ENCODE measurements around the gene PPEF1. TPM values are rescaled to one million over a fixed set of nuclear protein-coding genes. Genes with fewer than 3 reads are reported as not detected.

PPEF1 gene
- total and polyA plus RNA-seq, 2 of the 4 experiments (the other 2 are of a cell fraction): not detected

GRCh38 chrX:18674417-18674787 is 33.0 kb upstream of the PPEF1 start:
- Histone ChIP-seq H2BK15ac (ENCODE audit: low read depth, low read length) (no peak overlapping the region), H4K91ac (ENCODE audit: insufficient read depth, low read depth, low read length) (no peak overlapping the region), H4K8ac (ENCODE audit: low read depth in 2 of 2, low read length in 2 of 2) (no peak overlapping the region), H4K5ac (ENCODE audit: low read depth, low read length) (no peak overlapping the region), H2BK5ac (ENCODE audit: low read depth, low read length, poor library complexity, severe bottlenecking) (no peak overlapping the region), H3K4me2 (ENCODE audit: low read depth, low read length) (peak overlapping the region; percentile 56), H3K27ac (ENCODE audit: insufficient read depth, low read length) (no peak overlapping the region), H3K27me3 (ENCODE audit: control insufficient read depth, insufficient read depth, low read length) (no peaks in the 10 kb centered on the region), H3K4me1 (ENCODE audit: control insufficient read depth, insufficient read depth, low read length) (no peaks in the 10 kb centered on the region), H3K14ac (replicated peaks; ENCODE audit: low read depth, low read length) (no peak overlapping the region), H3K18ac (ENCODE audit: low read depth, low read length) (no peak overlapping the region), H3K9ac (ENCODE audit: low read depth, low read length) (no peak overlapping the region), H3K4me3 (ENCODE audit: insufficient read depth, low read depth, low read length) (peak overlapping the region; percentile 45), H3K4ac (ENCODE audit: low read depth, low read length) (no peak overlapping the region), H3K56ac (ENCODE audit: extremely low read depth, insufficient read depth, low read length) (no peak overlapping the region), H2AK5ac (ENCODE audit: low read depth, low read length) (no peak overlapping the region), H2BK20ac (ENCODE audit: low read depth, low read length) (no peak overlapping the region), H3K23ac (ENCODE audit: low read depth, low read length) (no peak overlapping the region), H3K36me3 (ENCODE audit: control insufficient read depth, insufficient read depth, low read length) (no peaks in the 10 kb centered on the region), H3K9me3 (ENCODE audit: control insufficient read depth, insufficient read depth, low read length) (no peaks in the 10 kb centered on the region), H2AK9ac (replicated peaks; ENCODE audit: low read depth, low read length, poor library complexity) (no peak overlapping the region), H3K79me1 (ENCODE audit: low read depth in 1 of 2, low read length in 2 of 2) (no peaks in the 10 kb centered on the region), H4K20me1 (ENCODE audit: insufficient read depth, low read length) (no peaks in the 10 kb centered on the region), H3K9me1 (ENCODE audit: insufficient read depth, low read length) (no peaks in the 10 kb centered on the region), H2AFZ (replicated peaks; ENCODE audit: low read length, poor library complexity) (peak overlapping the region; percentile 88), H2BK120ac (ENCODE audit: low read depth, low read length) (no peak overlapping the region)
- no CpG with 5 or more reads among the region's 19 CpGs for WGBS, 2 experiments (ENCODE audit: extremely low coverage in 2 of 2, insufficient read length in 1 of 2)
- DNase-seq: no peak
- ChIA-PET POLR2A (ENCODE audit: unreplicated experiment) (no interaction called here), CTCF (no interaction called here)
- dilution Hi-C loops (cut with HindIII; ENCODE audit: low sequenced_read_pairs, unreplicated experiment): no loop called here
- BruUV-seq (replicated peaks): no TSS peak
- in situ Hi-C loops (cut with MboI; ENCODE audit: low sequenced_read_pairs): no loop called here
- intact Hi-C loops (cut with micrococcal nuclease): loop anchor here (2.0 kb wide), 1 partner anchor 250 kb away; the partner anchor contains the start of gene CDKL5
- ATAC-seq (ENCODE audit: low read depth): peak; percentile 40
- TF ChIP-seq, protein P1, sequence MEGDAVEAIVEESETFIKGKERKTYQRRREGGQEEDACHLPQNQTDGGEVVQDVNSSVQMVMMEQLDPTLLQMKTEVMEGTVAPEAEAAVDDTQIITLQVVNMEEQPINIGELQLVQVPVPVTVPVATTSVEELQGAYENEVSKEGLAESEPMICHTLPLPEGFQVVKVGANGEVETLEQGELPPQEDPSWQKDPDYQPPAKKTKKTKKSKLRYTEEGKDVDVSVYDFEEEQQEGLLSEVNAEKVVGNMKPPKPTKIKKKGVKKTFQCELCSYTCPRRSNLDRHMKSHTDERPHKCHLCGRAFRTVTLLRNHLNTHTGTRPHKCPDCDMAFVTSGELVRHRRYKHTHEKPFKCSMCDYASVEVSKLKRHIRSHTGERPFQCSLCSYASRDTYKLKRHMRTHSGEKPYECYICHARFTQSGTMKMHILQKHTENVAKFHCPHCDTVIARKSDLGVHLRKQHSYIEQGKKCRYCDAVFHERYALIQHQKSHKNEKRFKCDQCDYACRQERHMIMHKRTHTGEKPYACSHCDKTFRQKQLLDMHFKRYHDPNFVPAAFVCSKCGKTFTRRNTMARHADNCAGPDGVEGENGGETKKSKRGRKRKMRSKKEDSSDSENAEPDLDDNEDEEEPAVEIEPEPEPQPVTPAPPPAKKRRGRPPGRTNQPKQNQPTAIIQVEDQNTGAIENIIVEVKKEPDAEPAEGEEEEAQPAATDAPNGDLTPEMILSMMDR (conservative IDR thresholded peaks at IDR 0.05; ENCODE audit: low read depth, low read length): no peak
- no peak for TF ChIP-seq MAZ (IDR thresholded peaks at IDR 0.05; ENCODE audit: borderline replicate concordance, low read depth, low read length)
- no peak for TF ChIP-seq FOS (IDR thresholded peaks at IDR 0.05; ENCODE audit: low read depth, low read length)
- no peak for TF ChIP-seq USF2 (IDR thresholded peaks at IDR 0.05; ENCODE audit: low read depth, low read length)
- TF ChIP-seq SMC3 (IDR thresholded peaks at IDR 0.05; ENCODE audit: low read depth, low read length): no peak
- no peak for TF ChIP-seq RCOR1 (IDR thresholded peaks at IDR 0.05; ENCODE audit: insufficient replicate concordance, low read length)
- no peak for TF ChIP-seq BHLHE40 (IDR thresholded peaks at IDR 0.05; ENCODE audit: low read depth, low read length)
- TF ChIP-seq NFE2L2 (IDR thresholded peaks at IDR 0.05; ENCODE audit: low read depth, low read length): no peak
- no peak for TF ChIP-seq RAD21 (IDR thresholded peaks at IDR 0.05; ENCODE audit: low read length)
- no peak for TF ChIP-seq MAFK (IDR thresholded peaks at IDR 0.05; ENCODE audit: low read depth, low read length)
- no peak for TF ChIP-seq MXI1 (IDR thresholded peaks at IDR 0.05; ENCODE audit: borderline replicate concordance, low read depth, low read length)
- no peak for TF ChIP-seq RFX5 (IDR thresholded peaks at IDR 0.05; ENCODE audit: low read depth, low read length)
- no peak for TF ChIP-seq CHD1 (IDR thresholded peaks at IDR 0.05; ENCODE audit: low read depth, low read length)
- no peak for TF ChIP-seq CEBPB (IDR thresholded peaks at IDR 0.05; ENCODE audit: low read depth, low read length)
- no peak for TF ChIP-seq POLR2A (IDR thresholded peaks at IDR 0.05; ENCODE audit: low read depth, low read length)
- no peak for TF ChIP-seq ELK1 (IDR thresholded peaks at IDR 0.05; ENCODE audit: borderline replicate concordance, low read depth, low read length)
